Keratinocyte (primary cell): ENCODE results near the gene TM4SF5. TPM values are rescaled to one million over a fixed set of nuclear protein-coding genes. Genes with fewer than 3 reads are reported as not detected.

ENCODE experiments used
- DNase-seq: peaks from one replicate; pipeline ENCODE4 v3.0.0-alpha.2; 2011; ENCODE audit warnings: low read depth, missing footprints, low spot score
- FAIRE-seq: peaks from 2 replicates; lab custom pipeline; 2011; peaks lifted over from hg19 to GRCh38; lab: Jason Lieb, UNC
- H2AFZ ChIP-seq: 2 replicates; pipeline ENCODE4 v1.6.0; 2012; ENCODE audit warnings: low read length, control low read depth, inconsistent platforms; ENCODE audit not compliant: control insufficient read depth
- H3K27ac ChIP-seq: 2 replicates; pipeline ENCODE4 v1.5.1; 2011; ENCODE audit warnings: low read length; ENCODE audit not compliant: control insufficient read depth, insufficient read depth
- H3K27me3 ChIP-seq: 3 replicates; pipeline ENCODE4 v1.6.0; 2011; ENCODE audit warnings: low read length; ENCODE audit not compliant: control insufficient read depth, insufficient read depth; ENCODE audit errors: extremely low read depth
- H3K36me3 ChIP-seq, 2 experiments: 2 replicates in 1 of 2; 3 replicates in 1 of 2; pipeline ENCODE4 v1.5.1; 2011; ENCODE audit warnings: low read length in 2 of 2, mild to moderate bottlenecking in 1 of 2; ENCODE audit not compliant: control insufficient read depth in 2 of 2, insufficient read depth in 2 of 2; ENCODE audit errors: extremely low read depth in 1 of 2
- H3K4me1 ChIP-seq: 3 replicates; pipeline ENCODE4 v1.5.1; 2011; ENCODE audit warnings: low read length; ENCODE audit not compliant: control insufficient read depth, insufficient read depth; ENCODE audit errors: extremely low read depth
- H3K4me2 ChIP-seq: 3 replicates; pipeline ENCODE4 v1.6.0; 2011; ENCODE audit warnings: low read depth, low read length; ENCODE audit not compliant: control insufficient read depth, insufficient read depth; ENCODE audit errors: extremely low read depth
- H3K4me3 ChIP-seq, 3 experiments: fragments of 200-600 bp in 1 of 3; sonication (generic) in 1 of 3; 2 replicates in 2 of 3; 3 replicates in 1 of 3; pipeline ENCODE4 v1.5.1; 2011 to 2016; ENCODE audit warnings: low read length in 3 of 3, mild to moderate bottlenecking in 3 of 3, control low read depth in 2 of 3, inconsistent platforms in 1 of 3, low read depth in 1 of 3, mixed read lengths in 1 of 3, mixed run types in 1 of 3, moderate library complexity in 1 of 3; ENCODE audit not compliant: control insufficient read depth in 2 of 3, insufficient read depth in 2 of 3; ENCODE audit errors: extremely low read depth in 1 of 3
- H3K79me2 ChIP-seq: 2 replicates; pipeline ENCODE4 v1.6.0; 2012; ENCODE audit warnings: low read length; ENCODE audit not compliant: control insufficient read depth, insufficient read depth
- H3K9ac ChIP-seq: 3 replicates; pipeline ENCODE4 v1.6.0; 2011; ENCODE audit warnings: low read length; ENCODE audit not compliant: control insufficient read depth, insufficient read depth; ENCODE audit errors: extremely low read depth
- H3K9me1 ChIP-seq: 3 replicates; pipeline ENCODE4 v1.6.0; 2011; ENCODE audit warnings: low read length; ENCODE audit not compliant: control insufficient read depth, insufficient read depth; ENCODE audit errors: extremely low read depth
- H3K9me3 ChIP-seq: 2 replicates; pipeline ENCODE4 v1.5.1; 2012; ENCODE audit warnings: low read depth, low read length; ENCODE audit not compliant: control insufficient read depth
- H4K20me1 ChIP-seq: 3 replicates; pipeline ENCODE4 v1.6.0; 2011; ENCODE audit warnings: low read length; ENCODE audit not compliant: control insufficient read depth, insufficient read depth; ENCODE audit errors: extremely low read depth
- CTCF ChIP-seq, 3 experiments: IDR thresholded peaks in 1 of 3; conservative IDR thresholded peaks in 1 of 3; optimal IDR thresholded peaks in 1 of 3; 2 replicates in 2 of 3; 3 replicates in 1 of 3; pipeline versions ENCODE3 to v1.5.1; 2011; ENCODE audit warnings: low read length in 3 of 3, mild to moderate bottlenecking in 3 of 3, moderate library complexity in 2 of 3, control low read depth in 1 of 3, inconsistent platforms in 1 of 3; ENCODE audit not compliant: insufficient read depth in 2 of 3; ENCODE audit errors: extremely low read depth in 1 of 3
- EZH2 ChIP-seq: IDR thresholded peaks from one replicate; pipeline ENCODE4 v1.6.1; 2012; ENCODE audit warnings: inconsistent platforms, mild to moderate bottlenecking, low read length, moderate library complexity
- dilution Hi-C: fragments of 300-500 bp; cut with MboI; formaldehyde crosslinking; loops from one replicate; pipeline ENCODE4 v1.7.0; 2020; ENCODE audit warnings: low sequenced_read_pairs; ENCODE audit not compliant: extremely low pct_ligation_motif_present
- polyA plus RNA-seq, 5 experiments: library from polyadenylated mRNA; depleted of rRNA in 3 of 5; stranded (reverse) in 3 of 5; stranded (forward) in 1 of 5; unstranded in 1 of 5; fragments of >200 nt; gene quantifications; 1 replicate in 1 of 5; 2 replicates in 3 of 5; 3 replicates in 1 of 5; pipeline versions ENCODE4 v1.2.1 to v1.2.3, GENCODE V29; 2011 to 2012; ENCODE audit warnings: missing spikeins in 2 of 5, low read depth in 1 of 5, low replicate concordance in 1 of 5

Gene TM4SF5
- polyA plus RNA-seq, 1 donor (not counting 4 experiments of a cell fraction or from before 2014, with no cell fraction given): not detected

DNA sequence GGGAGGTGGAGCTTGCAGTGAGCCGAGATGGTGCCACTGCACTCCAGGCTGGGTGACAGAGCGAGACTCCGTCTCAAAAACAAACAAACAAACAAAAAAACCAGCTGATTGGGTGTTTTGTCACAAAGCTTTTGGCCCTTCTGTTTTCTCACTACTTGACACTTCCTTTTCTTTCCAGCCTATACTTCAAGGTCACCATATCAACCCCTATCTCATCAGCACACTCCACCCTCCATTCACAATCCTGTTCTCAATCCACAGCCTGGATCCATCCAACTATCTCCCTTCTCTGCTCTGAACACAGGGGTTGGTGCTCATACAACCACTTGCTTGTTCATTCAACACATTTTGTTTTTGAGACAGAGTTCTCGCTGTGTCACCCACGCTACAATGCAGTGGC lies 47.0 kb upstream of the TM4SF5 start:
- Histone ChIP-seq H3K4me1 (no peaks in the 10 kb centered on the region), H3K4me3 (no peak overlapping the region), H4K20me1 (no peaks in the 10 kb centered on the region), H3K4me2 (no peak overlapping the region), H3K27me3 (no peaks in the 10 kb centered on the region), H2AFZ (no peak overlapping the region), H3K36me3 (no peaks in the 10 kb centered on the region), H3K27ac (no peak overlapping the region), H3K79me2 (no peaks in the 10 kb centered on the region), H3K9me1 (no peaks in the 10 kb centered on the region), H3K9me3 (no peaks in the 10 kb centered on the region), H3K9ac (no peak overlapping the region)
- no peak for TF ChIP-seq CTCF (optimal IDR thresholded peaks at IDR 0.05 in 1 of 3, IDR thresholded peaks at IDR 0.05 in 1 of 3, conservative IDR thresholded peaks at IDR 0.05 in 1 of 3; ENCODE audit: extremely low read depth in 1 of 3, insufficient read depth in 2 of 3, low read length in 3 of 3)
- no peak for TF ChIP-seq EZH2
- DNase-seq: no peak
- no peak for FAIRE-seq
- dilution Hi-C loops: no loop called here

DNA sequence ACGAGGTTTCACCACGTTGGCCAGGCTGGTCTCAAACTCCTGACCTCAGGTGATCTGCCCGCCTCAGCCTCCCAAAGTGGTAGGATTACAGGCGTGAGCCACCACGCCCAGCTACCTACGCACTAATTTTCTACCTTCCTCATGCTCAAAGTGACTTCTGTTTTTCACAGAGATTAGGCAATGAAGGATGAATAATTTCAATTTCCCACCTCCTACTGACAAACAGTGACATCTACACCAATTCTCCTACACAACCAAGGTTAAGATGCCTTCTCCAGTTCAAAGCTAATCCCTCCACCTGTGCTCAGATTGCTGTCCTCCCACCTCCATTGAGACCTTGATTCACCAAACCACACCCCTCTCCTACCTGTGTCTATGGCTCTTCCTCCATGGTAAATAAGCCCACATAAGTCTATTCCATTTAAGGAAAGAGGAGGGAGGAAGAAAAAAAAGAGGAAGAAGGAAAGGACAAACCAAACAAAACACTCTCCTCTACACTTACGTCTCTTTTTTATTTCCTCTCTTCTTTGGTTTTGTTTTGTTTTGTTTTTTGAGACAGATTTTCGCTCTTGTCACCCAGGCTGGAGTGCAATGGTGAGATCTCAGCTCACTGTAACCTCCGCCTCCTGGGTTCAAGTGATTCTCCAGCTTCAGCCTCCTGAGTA lies 45.9 kb upstream of the TM4SF5 start:
- no peak overlapping the region for H2AFZ ChIP-seq
- dilution Hi-C loops: no loop called here
- H3K27ac ChIP-seq: no peak overlapping the region
- no peaks in the 10 kb centered on the region for H3K36me3 ChIP-seq
- H3K9me3 ChIP-seq: no peaks in the 10 kb centered on the region
- DNase-seq: no peak
- no peak overlapping the region for H3K4me2 ChIP-seq
- no peaks in the 10 kb centered on the region for H3K27me3 ChIP-seq
- H3K9ac ChIP-seq: no peak overlapping the region
- TF ChIP-seq EZH2: no peak
- TF ChIP-seq CTCF (optimal IDR thresholded peaks at IDR 0.05 in 1 of 3, IDR thresholded peaks at IDR 0.05 in 1 of 3, conservative IDR thresholded peaks at IDR 0.05 in 1 of 3; ENCODE audit: extremely low read depth in 1 of 3, insufficient read depth in 2 of 3, low read length in 3 of 3): no peak
- no peak for FAIRE-seq
- no peaks in the 10 kb centered on the region for H3K79me2 ChIP-seq
- no peak overlapping the region for H3K4me3 ChIP-seq
- peaks cover 5% of the 10 kb centered on the region for H3K4me1 ChIP-seq
- no peaks in the 10 kb centered on the region for H3K9me1 ChIP-seq
- no peaks in the 10 kb centered on the region for H4K20me1 ChIP-seq
